WTC11 (cell line): ENCODE measurements around the gene LMF1. TPM values are rescaled to one million over a fixed set of nuclear protein-coding genes. Genes with fewer than 3 reads are reported as not detected.

Experiments used
- ATAC-seq: fragments of 200-7000 bp; cut with Tn5 transposase; 2 replicates; pipeline ENCODE4 v1.10.0; 2021; ENCODE audit warnings: mild to moderate bottlenecking, moderate library complexity
- CTCF ChIA-PET: fragments of 300-600 bp; sonication (Branson Sonifier 250); formaldehyde crosslinking; loops from one replicate; lab custom pipeline; 2021; ENCODE audit warnings: antibody characterized with exemption; lab: Charles Lee
- POLR2A ChIA-PET: fragments of 350-600 bp; sonication (Branson Sonifier 250); formaldehyde crosslinking; loops from one replicate; lab custom pipeline; 2021; ENCODE audit warnings: antibody characterized with exemption; lab: Charles Lee
- DNase-seq: peaks from one replicate; pipeline ENCODE4 v3.0.0; 2021; ENCODE audit warnings: low spot score
- H3K27ac Mint-ChIP-seq: 2 replicates; pipeline ENCODE4 v1.8.0; 2021; ENCODE audit warnings: mixed read lengths
- H3K27me3 Mint-ChIP-seq: 2 replicates; pipeline ENCODE4 v1.8.0; 2021; ENCODE audit warnings: low read depth, mild to moderate bottlenecking, moderate library complexity, mixed read lengths
- H3K36me3 Mint-ChIP-seq: 2 replicates; pipeline ENCODE4 v1.8.0; 2021; ENCODE audit warnings: mixed read lengths
- H3K4me1 Mint-ChIP-seq: 2 replicates; pipeline ENCODE4 v1.8.0; 2022; ENCODE audit warnings: mixed read lengths
- H3K4me3 Mint-ChIP-seq: 2 replicates; pipeline ENCODE4 v1.8.0; 2021; ENCODE audit warnings: mild to moderate bottlenecking, moderate library complexity, mixed read lengths
- H3K9me3 Mint-ChIP-seq: 2 replicates; pipeline ENCODE4 v1.8.0; 2021; ENCODE audit warnings: mixed read lengths
- ATF3 ChIP-seq: sonication (generic); formaldehyde crosslinking; conservative IDR thresholded peaks from 2 replicates; pipeline ENCODE4 v1.8.1; 2022; ENCODE audit warnings: mild to moderate bottlenecking, missing genetic modification reagents
- E2F4 ChIP-seq: sonication (generic); formaldehyde crosslinking; IDR thresholded peaks from 2 replicates; pipeline ENCODE4 v1.8.1; 2022; ENCODE audit warnings: low read depth, mild to moderate bottlenecking, moderate library complexity, missing genetic modification reagents, borderline replicate concordance
- EMX1 ChIP-seq: fragments of 250-450 bp; sonication (Bioruptor Pico); IDR thresholded peaks from 2 replicates; pipeline ENCODE4 v1.8.0; 2021; ENCODE audit warnings: mild to moderate bottlenecking
- ETV6 ChIP-seq: sonication (generic); formaldehyde crosslinking; IDR thresholded peaks from 2 replicates; pipeline ENCODE4 v1.8.1; 2022; ENCODE audit warnings: mild to moderate bottlenecking, missing genetic modification reagents
- JUN ChIP-seq: sonication (generic); formaldehyde crosslinking; IDR thresholded peaks from 2 replicates; pipeline ENCODE4 v1.8.0; 2023; ENCODE audit warnings: mild to moderate bottlenecking, missing genetic modification reagents
- MXD4 ChIP-seq: fragments of 250-450 bp; sonication (Bioruptor Pico); IDR thresholded peaks from 2 replicates; pipeline ENCODE4 v1.8.0; 2021; ENCODE audit warnings: mild to moderate bottlenecking, moderate library complexity, borderline replicate concordance
- NR3C1 ChIP-seq: sonication (generic); formaldehyde crosslinking; conservative IDR thresholded peaks from 2 replicates; pipeline ENCODE4 v1.8.1; 2023; ENCODE audit warnings: low read depth, mild to moderate bottlenecking, missing genetic modification reagents
- PRRX2 ChIP-seq: fragments of 250-450 bp; sonication (Bioruptor Pico); IDR thresholded peaks from 2 replicates; pipeline ENCODE4 v1.8.0; 2021; ENCODE audit warnings: mild to moderate bottlenecking
- RORB ChIP-seq: fragments of 250-450 bp; sonication (Bioruptor Pico); IDR thresholded peaks from 2 replicates; pipeline ENCODE4 v1.9.0; 2021; ENCODE audit warnings: mild to moderate bottlenecking
- SP1 ChIP-seq: sonication (generic); formaldehyde crosslinking; conservative IDR thresholded peaks from 2 replicates; pipeline ENCODE4 v1.8.1; 2022; ENCODE audit warnings: missing genetic modification reagents
- ZBTB43 ChIP-seq: sonication (generic); formaldehyde crosslinking; IDR thresholded peaks from 2 replicates; pipeline ENCODE4 v1.8.1; 2023; ENCODE audit warnings: mild to moderate bottlenecking, missing genetic modification reagents
- ZMAT4 ChIP-seq: fragments of 250-450 bp; sonication (Bioruptor Pico); IDR thresholded peaks from 2 replicates; pipeline ENCODE4 v1.9.0; 2021; ENCODE audit warnings: mild to moderate bottlenecking
- ZNF121 ChIP-seq: sonication (generic); formaldehyde crosslinking; IDR thresholded peaks from 2 replicates; pipeline ENCODE4 v1.8.0; 2023; ENCODE audit warnings: missing genetic modification reagents
- ZNF232 ChIP-seq: sonication (generic); formaldehyde crosslinking; IDR thresholded peaks from 2 replicates; pipeline ENCODE4 v1.8.0; 2022; ENCODE audit warnings: mild to moderate bottlenecking, missing genetic modification reagents
- ZNF263 ChIP-seq: sonication (generic); formaldehyde crosslinking; IDR thresholded peaks from 2 replicates; pipeline ENCODE4 v1.8.1; 2022; ENCODE audit warnings: low read depth, mild to moderate bottlenecking, moderate library complexity, missing genetic modification reagents
- ZNF416 ChIP-seq: fragments of 250-450 bp; sonication (Bioruptor Pico); IDR thresholded peaks from 2 replicates; pipeline ENCODE4 v1.9.0; 2021; ENCODE audit warnings: mild to moderate bottlenecking, inconsistent platforms
- ZNF423 ChIP-seq: fragments of 250-450 bp; sonication (Bioruptor Pico); IDR thresholded peaks from 2 replicates; pipeline ENCODE4 v2.1.2; 2022; ENCODE audit warnings: mild to moderate bottlenecking, moderate library complexity
- ZNF425 ChIP-seq: fragments of 250-450 bp; sonication (Bioruptor Pico); conservative IDR thresholded peaks from 2 replicates; pipeline ENCODE4 v1.9.0; 2021; ENCODE audit warnings: mild to moderate bottlenecking
- ZNF532 ChIP-seq: fragments of 250-450 bp; sonication (Bioruptor Pico); IDR thresholded peaks from 2 replicates; pipeline ENCODE4 v1.9.0; 2021; ENCODE audit warnings: mild to moderate bottlenecking, borderline replicate concordance
- total RNA-seq: library from RNA; stranded (reverse); gene quantifications from 3 replicates; pipeline ENCODE4 v1.2.3, GENCODE V29; 2021

LMF1 gene
- total RNA-seq, 1 experiment from 2014 or later: 10.5 TPM

- no peak for TF ChIP-seq ZNF532
- TF ChIP-seq E2F4: no peak
- no peak for TF ChIP-seq ZNF423 (CRISPR knock-in tag)
- TF ChIP-seq EMX1 (CRISPR knock-in tag): no peak
- no peak for TF ChIP-seq RORB (CRISPR knock-in tag)
- no peak for TF ChIP-seq SP1 (CRISPR knock-in tag)
- TF ChIP-seq ZNF263 (CRISPR knock-in tag): no peak
- no peak for TF ChIP-seq PRRX2 (CRISPR knock-in tag)
- TF ChIP-seq ATF3: no peak
Observed at GRCh38 chr16:986411-986810, 15.6 kb upstream of the LMF1 start (continued).

GRCh38 chr16:985646-986400, 15.0 kb upstream of the LMF1 start:
- ChIA-PET CTCF (no interaction called here), POLR2A (no interaction called here)
- Mint-ChIP-seq H3K4me1 (peaks cover 5% of the 10 kb centered on the region), H3K4me3 (no peak overlapping the region), H3K27me3 (peaks cover 8% of the 10 kb centered on the region), H3K9me3 (no peaks in the 10 kb centered on the region), H3K36me3 (no peaks in the 10 kb centered on the region), H3K27ac (0 out of 2 replicates have a peak overlapping the region, but pooled peaks have one; percentile 32)
- ATAC-seq (no peak), DNase-seq (no peak)
- TF ChIP-seq ZMAT4 (CRISPR knock-in tag) (no peak), ZNF263 (CRISPR knock-in tag) (no peak), JUN (CRISPR knock-in tag) (no peak), ZNF416 (CRISPR knock-in tag) (no peak)

GRCh38 chr16:984736-985636, 14.2 kb upstream of the LMF1 start:
- DNase-seq (no peak), ATAC-seq (no peak)
- H3K4me1 Mint-ChIP-seq: peaks cover 5% of the 10 kb centered on the region
- ChIA-PET POLR2A (no interaction called here), CTCF (interaction anchor here (0.6 to 1.2 kb wide), 3 partner anchors 72 to 257 kb away, joined by 3 to 6 read pairs (median 6); no protein-coding TSS in a partner anchor)
- no peak overlapping the region for H3K4me3 Mint-ChIP-seq
- H3K27me3 Mint-ChIP-seq: peaks cover 9% of the 10 kb centered on the region
- no peaks in the 10 kb centered on the region for H3K9me3 Mint-ChIP-seq
- no peaks in the 10 kb centered on the region for H3K36me3 Mint-ChIP-seq
- H3K27ac Mint-ChIP-seq: no peak overlapping the region
- TF ChIP-seq ETV6 (CRISPR knock-in tag) (no peak), ZNF232 (CRISPR knock-in tag) (no peak), ZBTB43 (CRISPR knock-in tag) (no peak), ZNF425 (CRISPR knock-in tag) (no peak), MXD4 (no peak), ZNF416 (CRISPR knock-in tag) (no peak), ZNF263 (CRISPR knock-in tag) (no peak), NR3C1 (CRISPR knock-in tag) (no peak), ZNF121 (CRISPR knock-in tag) (no peak)
